ENCODE results near the gene NRXN2.

NRXN2 gene

DNA sequence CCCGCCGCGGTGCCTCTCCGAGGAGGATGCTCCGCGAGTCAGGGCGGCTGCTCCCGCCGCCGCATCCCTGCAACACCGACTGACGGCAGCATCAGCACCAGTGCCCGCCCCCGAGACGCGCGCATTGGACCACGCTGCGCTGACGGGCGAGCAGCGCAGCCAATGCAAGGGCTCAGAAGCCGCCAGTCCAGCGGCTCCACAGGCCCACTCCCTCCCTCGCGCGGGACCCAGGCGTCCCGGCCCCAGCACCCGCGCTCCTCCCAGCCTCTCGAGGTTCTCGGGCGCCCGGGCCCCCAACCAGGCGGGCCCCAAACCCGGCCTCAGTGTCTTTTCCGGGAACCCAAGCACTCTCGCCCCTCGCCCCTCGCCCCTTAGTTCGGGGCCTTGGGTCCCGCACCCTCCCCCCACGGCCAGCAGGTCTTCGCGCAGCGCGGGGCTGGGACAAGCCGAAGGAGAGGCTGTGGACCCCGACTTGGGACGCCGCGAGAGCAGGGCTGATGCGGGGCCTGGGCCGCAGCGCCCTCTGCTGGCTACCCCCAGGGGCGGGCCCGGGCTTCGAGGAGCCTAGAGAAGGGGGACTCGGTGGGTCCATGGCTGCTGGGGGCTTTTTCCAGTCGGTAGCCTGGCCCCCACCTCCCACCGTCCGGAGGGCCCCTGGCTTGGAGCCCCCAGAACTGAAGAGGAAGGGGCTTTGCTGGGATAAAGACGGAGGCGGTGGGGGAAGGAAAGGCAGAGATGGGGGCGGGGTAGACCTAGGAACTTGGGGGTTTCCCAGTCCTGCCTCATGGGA is at the start of gene NRXN2:
Gene NRXN2, minus strand, starts transcription at position 81 of the 790 bp plus-strand sequence. CDS start 9,498 bp downstream, outside the sequence.
- peak; percentile 82 to 85 for DNase-seq (ENCODE audit: low read depth in 2 of 2)

DNA sequence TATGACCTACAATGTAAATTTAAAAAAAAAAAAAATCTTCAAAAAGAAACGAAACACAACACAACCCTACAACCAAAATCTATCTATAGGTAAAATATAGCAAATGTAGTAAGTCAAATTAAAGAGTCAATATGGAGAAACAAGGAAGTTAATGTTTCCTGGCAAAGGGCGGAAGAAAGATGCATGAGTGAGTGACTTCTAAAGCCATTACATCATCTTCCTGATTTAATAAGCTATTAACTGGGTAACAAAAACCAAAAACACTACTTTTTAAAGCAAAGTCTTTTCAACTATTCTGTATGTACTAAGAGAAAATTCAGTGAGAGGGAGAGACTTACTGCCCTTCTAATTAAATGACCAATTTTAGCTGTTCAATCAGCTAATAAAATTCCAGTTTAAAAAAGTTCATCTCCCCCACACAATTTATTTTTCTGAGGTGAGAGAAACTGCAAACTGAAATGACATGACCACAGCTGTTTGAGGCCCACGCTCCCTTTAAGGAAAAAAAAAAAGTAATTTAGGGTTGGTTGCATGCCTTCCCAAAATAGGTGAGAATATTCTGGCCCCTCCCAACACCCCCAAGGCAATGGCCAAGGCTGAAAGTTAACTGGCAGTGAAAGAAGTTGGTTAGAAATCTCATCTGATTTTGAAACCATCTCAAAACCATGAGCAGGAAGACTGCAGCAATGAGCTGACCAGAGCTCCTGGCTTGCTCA is 49.5 kb upstream of the NRXN2 start:
- no peak for DNase-seq (ENCODE audit: low read depth in 2 of 2)

DNA sequence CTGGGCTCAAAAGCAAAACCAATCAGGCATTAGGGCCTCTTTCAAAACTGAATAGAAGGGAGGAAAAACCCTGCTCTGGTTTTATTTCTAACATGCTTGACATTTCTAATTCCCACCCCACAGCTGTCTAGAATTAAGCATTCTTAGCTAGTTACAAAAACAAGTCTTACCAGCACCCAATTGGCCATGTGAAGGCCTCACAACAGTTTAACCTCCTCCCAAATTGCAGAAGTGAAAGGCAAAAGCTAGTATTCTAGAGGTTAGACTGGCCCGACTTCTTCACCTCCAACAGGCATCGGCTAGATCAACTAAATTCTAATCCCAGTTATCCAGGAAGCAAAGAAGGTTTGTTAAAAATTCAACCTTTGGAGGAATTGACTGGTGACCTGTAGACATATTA is 48.9 kb upstream of the NRXN2 start:
- DNase-seq (ENCODE audit: low read depth in 2 of 2): no peak

DNA sequence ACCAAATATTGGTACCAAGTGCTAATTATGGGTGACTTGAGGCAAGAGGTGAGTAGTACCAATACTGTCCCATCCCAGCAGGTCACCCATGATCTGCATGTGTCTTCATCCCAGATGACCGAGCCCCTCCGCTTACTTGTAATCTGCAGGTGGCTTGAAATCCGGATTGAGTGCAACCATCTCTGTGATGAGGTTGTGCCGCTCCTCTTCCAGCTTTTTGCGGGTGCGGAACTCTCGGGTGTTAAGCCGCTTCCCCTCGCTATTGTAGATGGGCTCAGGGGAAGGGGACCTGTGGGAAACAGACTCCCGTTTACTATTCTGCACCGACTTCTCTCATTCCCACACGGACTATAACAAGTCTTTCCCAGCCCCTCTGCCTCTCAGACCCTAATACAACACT is 47.1 kb upstream of the NRXN2 start:
- DNase-seq (ENCODE audit: low read depth in 2 of 2): no peak

DNA sequence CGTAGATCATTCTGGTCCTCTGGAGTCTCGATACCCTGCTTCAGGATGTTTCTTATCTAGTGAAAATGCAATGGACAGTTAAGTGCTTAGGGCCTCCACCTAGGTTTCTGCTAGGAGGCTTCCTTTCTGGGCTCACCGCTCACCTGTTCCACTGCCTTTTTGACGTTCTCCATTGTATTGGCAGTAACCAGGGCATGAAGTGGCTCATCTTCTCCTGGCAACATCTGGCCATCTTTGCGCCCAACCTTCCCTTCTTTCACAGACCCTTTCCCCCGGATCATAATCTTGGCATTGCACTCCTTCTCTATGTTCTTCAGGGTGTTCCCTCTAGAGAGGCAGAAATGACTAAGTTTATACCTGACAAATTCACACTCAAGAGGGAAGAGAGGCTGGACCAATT is 46.3 kb upstream of the NRXN2 start:
- DNase-seq (ENCODE audit: low read depth in 2 of 2): no peak

DNA sequence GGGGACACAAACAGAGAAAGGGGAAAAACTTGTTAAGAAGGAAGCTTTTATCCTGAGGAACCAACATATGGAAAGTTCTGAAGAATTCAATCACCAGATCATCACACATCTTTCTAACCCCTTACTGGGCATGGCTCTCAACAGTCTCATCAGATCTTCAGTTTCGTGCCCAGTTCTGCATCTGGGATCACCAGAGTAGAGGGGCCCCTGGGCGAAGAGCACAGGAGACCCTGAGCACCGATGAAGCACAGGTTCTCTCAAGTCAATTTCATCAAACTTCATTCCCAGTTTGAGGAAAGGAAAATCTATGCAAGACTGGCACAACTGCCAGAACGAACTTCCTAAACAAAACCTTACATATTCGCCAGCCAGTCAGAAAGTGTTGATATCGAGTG is 45.3 kb upstream of the NRXN2 start:
- DNase-seq (ENCODE audit: low read depth in 2 of 2): no peak

DNA sequence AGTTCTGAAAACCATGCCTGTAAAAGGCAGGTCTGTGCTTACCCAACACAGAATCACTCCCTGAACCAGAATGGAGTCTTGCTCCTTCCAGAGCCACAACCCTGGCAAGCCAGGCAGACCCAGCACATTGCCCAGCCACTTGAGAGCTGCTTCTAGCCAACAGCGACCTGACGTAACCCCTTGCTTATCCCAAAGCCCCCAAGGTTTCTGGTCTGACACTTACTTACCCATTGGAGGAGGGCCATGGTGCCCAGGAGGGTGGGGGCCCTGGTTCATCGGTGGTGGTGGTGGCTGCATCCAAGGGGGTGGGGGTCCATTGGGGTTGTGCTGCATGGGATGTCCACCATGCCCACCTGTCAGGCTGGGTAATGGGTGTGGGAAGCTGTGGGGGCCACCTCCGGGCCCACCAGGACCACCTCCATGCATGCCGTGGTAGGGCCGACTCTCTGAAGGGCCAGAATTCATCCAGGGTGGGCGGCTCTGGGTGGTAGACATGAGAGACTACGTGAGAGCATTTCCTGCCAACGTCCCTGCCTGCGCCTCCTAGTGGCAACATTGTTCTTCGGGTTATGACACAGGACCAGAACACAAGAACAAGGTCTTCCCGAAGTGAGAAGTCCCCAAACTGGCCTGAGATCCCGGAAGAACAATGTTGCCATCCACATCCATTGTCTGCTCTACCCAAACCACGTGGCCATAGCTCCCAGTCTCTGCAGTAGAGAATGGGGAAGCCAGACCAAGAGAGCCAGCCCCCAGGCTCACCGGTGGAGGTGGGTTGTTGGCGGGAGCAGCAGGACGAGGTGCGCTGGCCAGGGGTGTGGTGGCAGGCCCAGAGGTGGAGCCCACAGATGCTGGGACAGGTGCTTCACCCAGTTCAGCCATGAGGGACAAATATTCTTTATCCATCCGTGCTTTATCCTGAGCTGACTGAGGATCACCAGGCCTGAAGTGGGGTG is 44.6 kb upstream of the NRXN2 start:
- DNase-seq (ENCODE audit: low read depth in 2 of 2): peak in 1 of 2 donors; percentile 60

DNA sequence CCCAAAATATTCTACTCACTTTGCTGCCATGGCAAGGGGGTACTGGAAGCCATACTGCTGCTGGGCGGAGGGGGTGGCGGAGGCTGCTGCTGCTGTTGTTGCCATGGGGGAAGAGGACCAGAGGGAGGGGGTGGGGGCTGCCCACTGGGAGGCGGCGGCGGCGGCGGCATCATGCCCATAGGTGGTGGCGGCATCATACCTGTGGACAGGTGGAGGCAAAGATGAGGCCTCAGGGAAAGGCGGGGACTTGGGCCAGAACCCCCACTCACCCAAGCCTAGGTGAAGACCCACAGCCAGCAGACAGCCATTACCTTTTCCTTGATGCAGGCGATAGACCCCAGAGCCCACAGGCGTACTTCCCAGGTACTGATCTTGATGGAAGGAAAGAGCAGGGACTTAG is 43.9 kb upstream of the NRXN2 start:
- DNase-seq (ENCODE audit: low read depth in 2 of 2): no peak

DNA sequence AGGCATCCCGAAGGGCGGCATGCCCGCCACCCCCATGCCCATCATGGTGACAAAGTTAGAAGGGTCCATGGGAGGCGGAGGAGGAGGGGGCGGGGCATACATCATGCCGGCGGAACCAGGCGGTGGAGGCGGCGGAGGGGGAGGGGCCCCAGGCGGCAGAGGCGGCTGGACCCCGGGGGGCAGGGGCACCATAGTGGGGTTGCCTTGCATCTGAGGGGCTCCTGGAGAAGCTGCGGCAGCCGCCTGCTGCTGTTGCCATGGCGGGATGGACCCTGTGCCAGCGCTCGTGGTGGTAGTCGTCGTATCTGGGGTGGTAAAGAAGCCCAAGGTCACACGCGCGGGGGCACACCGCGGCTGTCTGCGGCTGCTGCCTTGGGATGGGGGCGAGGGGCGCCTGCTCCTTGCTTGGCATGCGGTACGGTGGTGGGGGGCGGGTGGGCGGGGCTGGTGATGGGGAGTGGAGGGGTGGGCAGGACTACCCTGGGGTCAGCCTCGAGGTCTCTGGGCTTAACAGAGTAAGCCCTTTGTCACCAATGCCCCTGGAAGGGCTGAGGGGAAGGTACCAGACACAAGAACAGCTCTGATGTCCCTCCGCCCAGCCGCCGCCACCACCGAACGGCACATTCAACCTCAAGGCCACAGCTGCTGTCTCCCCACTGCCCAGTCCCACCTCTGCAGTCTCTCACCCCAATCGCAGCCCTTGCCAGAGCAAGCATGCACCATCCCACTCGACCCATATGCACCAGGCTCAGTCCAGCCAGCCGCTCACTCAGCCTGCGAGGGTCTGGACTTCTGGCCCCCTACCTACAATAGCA is 43.1 kb upstream of the NRXN2 start:
- no peak for DNase-seq (ENCODE audit: low read depth in 2 of 2)

DNA sequence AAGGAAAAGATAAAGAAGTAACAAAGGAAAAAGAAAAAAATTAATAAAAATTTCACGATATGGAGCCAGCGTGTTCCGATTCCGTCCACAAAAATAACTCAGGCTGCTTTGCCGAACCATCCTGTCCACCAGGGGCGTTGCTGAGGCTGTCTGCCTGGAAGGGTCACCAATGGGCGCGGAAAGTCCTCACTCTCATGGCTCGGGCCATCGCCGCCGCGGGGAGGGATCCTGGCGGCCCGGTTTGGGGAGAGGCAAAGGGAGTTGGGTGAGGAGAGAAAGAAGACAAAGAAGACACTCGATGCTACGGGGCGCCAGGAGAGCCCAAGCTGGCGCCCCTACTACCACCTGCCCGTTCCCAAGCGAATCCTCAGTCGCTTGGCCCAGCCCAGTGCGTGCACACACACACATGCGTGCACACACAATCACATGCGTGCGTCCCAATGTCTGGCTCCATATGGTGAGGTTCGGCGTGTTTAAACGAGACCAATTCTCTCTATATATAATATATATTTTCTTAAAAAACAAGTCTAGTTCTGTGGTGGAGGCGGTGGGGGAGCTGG is 42.4 kb upstream of the NRXN2 start:
- DNase-seq (ENCODE audit: low read depth in 2 of 2): no peak

DNA sequence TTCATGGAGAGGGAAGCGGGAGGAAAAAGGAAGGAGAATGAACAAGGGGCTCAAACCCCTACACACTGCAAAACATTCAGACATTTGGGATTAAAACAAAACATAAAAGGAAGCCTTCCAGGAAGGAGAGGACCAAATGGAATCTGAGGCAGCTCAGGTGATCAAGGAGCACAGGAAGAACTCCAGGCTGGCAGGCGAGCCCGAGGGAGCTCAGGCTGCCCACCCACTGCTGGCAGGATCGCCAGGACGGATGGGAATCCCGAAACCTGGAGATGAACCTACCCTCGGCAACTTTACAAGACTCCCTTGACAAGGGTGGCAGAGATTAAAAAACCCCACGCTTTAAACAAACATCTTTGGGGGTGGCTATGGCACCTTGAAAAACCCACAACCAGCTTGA is 41.8 kb upstream of the NRXN2 start:
- DNase-seq (ENCODE audit: low read depth in 2 of 2): no peak

DNA sequence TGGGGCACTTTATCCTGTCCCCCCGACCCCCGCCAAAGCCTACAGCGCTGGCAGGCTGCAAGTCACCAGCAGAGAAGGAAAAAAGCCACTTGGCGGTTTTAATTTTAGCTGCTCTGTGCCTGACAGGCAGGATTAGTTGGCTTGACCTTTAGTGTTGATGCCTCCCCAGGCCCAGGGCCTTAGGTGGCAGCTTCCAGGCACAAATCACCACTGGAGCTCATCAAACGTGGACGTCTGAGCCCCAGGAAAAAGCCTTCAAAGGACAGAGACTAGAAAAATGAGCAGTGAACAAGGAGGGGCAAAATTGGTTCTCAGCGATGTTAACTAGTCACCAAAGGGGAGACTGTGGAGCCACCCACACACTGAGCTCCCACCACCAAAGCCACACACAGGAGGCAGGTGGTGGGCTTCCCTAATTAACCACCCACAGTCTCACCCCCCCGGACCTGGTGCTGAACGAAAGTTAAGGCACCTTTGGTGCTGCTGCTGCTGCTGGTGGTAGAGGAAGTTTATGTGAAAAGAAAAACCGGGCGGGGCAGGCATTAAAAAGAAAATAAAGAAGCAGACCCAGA is 41.1 kb upstream of the NRXN2 start:
- no peak for DNase-seq (ENCODE audit: low read depth in 2 of 2)

DNA sequence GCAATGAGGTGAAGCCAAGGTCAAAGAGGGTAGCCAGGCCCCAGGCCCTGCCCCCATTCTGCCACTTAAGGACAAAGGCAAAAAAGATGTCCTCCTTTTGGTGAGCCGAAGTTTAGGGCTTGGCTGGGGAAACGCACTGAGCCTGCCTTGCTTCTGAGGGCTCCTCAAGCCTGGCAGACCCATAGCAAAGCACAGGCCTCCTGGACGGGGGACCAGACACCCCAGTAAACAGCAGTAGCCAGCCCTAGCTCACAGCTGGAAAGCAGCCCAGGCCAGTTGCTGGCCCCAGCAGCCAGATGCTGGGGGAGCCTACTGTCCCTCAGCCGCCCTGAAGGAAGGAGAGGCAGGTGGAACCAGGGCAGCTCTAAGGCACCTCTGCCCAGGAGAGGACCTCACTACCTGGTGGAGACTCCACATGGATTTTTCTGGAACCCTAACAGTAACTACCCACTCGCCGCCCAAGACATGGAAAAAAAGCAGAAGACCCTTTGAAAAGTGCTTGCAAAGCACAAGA is 40.6 kb upstream of the NRXN2 start:
- DNase-seq (ENCODE audit: low read depth in 2 of 2): no peak

DNA sequence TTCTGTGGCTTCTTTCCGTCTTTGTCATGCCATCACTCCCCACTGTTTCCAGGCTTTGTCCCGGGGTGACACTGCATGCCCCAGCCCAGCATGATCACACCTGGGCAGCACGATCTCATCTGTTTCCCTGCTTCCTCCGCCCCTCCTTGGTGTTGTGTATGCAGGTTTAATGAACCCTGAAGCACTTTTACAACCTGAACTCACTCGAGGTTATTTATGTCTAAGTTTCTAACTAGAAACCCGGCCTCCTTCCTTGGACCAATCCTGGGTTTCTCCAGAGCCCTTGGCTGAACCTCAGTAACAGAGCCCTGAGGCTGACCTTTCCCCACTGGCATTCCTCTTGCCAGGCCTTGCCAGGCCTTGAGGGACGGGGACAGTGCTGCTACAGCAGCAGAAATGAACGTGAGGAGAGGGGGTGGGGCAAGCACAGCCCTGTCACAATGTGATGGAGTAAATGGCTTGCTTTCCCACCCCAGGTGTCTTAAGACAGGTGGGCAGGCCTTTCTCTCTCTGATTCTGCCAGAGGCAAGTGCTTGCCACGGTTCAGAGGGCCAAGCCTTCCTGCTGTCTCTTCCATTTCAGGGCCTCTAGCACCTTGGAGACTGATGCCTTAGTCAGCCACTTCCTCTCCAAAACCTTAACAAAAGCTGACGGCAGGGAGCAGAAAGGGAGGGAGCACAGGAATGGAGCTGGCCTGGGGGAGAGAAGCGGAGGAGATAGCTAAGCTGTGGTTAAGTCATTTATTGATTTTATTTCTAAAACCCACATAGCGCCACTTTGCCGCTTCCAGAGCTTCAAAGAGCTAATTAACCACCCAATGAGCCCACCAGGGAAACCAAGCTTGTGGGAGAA is 39.9 kb upstream of the NRXN2 start:
- no peak for DNase-seq (ENCODE audit: low read depth in 2 of 2)

DNA sequence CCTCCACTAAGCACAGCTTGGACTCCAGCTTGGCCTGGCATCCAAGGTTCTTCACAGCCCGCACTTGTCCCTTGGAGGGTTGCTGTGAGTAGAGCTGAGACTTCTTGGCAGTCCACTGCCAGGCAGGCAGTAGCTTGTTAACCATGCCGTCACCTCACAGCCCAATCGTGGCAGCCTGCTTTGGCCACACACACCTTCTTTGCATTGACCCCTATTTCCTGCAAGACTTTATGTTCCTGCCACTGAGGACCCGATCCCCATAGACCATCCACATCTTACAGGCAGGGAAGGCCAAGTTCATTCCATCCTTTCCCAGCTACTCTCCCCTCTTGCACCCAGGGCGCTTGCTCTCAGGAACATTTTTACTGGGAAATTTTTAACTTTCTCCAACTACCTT is 39.3 kb upstream of the NRXN2 start:
- DNase-seq (ENCODE audit: low read depth in 2 of 2): no peak

DNA sequence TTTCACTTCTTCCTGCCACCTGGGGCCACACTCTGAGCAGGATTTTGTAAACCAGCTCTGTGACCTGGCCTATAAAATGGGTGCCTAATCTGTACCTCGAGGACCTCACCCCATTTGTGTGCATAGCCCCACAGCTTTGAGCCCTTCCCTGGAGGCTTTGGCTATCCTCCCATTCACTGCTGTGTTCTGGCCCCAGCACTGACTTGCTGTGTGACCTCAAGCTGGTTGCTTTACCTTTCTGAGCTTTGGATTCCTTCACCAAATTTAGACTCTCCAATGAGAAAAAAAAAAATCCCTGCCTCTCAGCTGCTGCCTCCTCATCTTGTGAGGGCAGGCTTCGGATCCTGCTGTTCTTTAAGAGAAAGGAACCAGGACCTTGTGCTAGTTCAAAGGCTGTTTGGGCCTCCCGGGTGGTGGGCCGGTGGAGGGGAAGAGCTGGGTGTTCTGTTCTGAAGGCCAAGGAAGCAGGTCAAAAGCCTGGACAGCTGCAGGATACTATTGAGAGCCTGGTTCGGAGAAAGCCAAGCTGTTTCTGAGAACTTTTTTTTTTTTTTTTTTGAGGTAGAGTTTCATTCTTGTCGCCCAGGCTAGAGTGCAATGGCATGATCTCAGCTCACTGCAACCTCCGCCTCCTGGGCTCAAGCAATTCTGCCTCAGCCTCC is 37.9 kb upstream of the NRXN2 start:
- no peak for DNase-seq (ENCODE audit: low read depth in 2 of 2)

DNA sequence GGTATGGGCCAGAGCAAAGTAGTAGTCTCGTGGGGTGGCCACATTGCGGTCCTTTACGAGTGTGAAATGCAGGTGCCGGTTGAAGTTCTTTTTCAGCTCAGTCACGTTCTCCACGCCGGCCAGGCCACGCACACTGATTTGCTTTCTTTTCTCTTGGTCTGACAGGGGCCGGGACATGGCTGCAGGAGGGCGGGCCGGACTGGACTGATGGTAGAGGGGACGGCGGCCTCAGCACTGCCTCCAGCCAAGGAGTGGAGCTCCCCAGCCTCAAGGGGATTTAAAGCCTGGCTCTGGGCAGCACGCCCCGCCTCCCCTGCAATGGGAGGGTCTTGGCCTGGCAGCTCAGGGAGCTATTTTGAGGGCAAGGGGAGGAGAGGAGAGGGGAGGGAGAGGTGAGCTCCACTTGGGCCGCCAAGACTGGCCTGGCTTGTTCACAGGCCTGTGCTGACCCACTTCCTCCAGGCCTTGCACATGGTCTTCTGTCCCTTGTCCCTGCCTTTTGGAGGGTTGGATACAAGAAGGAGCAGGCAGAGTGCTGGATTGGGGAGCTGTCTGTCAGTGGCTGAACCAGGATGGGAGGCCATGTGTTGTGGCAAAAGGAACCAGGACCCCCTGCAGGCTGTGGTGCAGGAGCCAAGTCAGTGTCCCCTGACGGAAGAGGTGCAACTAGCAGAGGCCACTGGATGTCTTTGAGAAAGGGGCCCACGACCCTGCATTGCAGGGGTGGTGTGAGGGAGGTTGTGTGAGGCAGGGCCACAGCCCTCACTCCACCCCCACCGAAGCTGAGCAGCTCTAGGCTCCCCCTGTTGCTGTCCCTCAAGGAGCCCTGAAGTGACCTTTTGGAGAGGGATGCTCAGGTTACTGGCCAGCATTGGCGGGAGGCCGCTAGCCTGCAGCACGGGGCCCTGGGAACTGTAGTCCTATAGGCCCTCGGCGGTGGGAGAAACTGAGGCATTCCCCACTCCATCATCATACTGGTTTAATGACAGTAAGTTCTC is 37.0 kb upstream of the NRXN2 start, which contains the start of gene PYGM:
Gene PYGM, minus strand, starts transcription at position 253 of the 998 bp plus-strand sequence. Its CDS starts 76 bp downstream, at position 177.
- DNase-seq (ENCODE audit: low read depth in 2 of 2): no peak
